NCI-H69 (cell line): ENCODE measurements around the gene SERPINA4.
"Not testable (repeated sequence)": the region's sequence is repeated elsewhere in the genome, so short reads cannot be mapped to it uniquely, and the experiment has no call there.

ENCODE experiments used
- DNase-seq: peaks from one replicate; lab custom pipeline; 2025; lab: John Stamatoyannopoulos, UW

SERPINA4 gene

GRCh38 chr14:94592457-94592856, 31.2 kb downstream of the SERPINA4 start:
- DNase-seq = no peak

GRCh38 chr14:94593376-94593748, 32.1 kb downstream of the SERPINA4 start:
- no peak for DNase-seq

- DNase-seq = no peak
Measured at GRCh38 chr14:94593749-94594431, 32.6 kb downstream of the SERPINA4 start.

GRCh38 chr14:94594441-94594840, 33.2 kb downstream of the SERPINA4 start:
- DNase-seq = no peak

GRCh38 chr14:94595912-94596311, 34.7 kb downstream of the SERPINA4 start:
- no peak for DNase-seq

GRCh38 chr14:94596361-94596760, 35.1 kb downstream of the SERPINA4 start:
- DNase-seq = no peak

- DNase-seq = no peak
Measured at GRCh38 chr14:94597788-94598187, 36.5 kb downstream of the SERPINA4 start.

GRCh38 chr14:94598506-94598815, 37.2 kb downstream of the SERPINA4 start:
- no peak for DNase-seq

- DNase-seq = peak; percentile 43
Measured at GRCh38 chr14:94598816-94599655, 37.8 kb downstream of the SERPINA4 start.

GRCh38 chr14:94599656-94600004, 38.4 kb downstream of the SERPINA4 start:
- no peak for DNase-seq

- DNase-seq = no peak
Measured at GRCh38 chr14:94600148-94600545, 38.9 kb downstream of the SERPINA4 start.

- no peak for DNase-seq
Measured at GRCh38 chr14:94601884-94602391, 40.7 kb downstream of the SERPINA4 start.

- DNase-seq = no peak
Measured at GRCh38 chr14:94602722-94603121, 41.5 kb downstream of the SERPINA4 start.

- DNase-seq = no peak
Measured at GRCh38 chr14:94605361-94605760, 44.1 kb downstream of the SERPINA4 start.

- DNase-seq = not testable (repeated sequence)
Measured at GRCh38 chr14:94608966-94609365, 47.7 kb downstream of the SERPINA4 start.

- no peak for DNase-seq
Measured at GRCh38 chr14:94611179-94611578, 49.9 kb downstream of the SERPINA4 start.

GRCh38 chr14:94612174-94612573, 50.9 kb downstream of the SERPINA4 start, which contains the start of gene SERPINA3:
Gene SERPINA3 (plus strand): TSS chr14:94612391. CDS start chr14:94614442, 2,051 bp downstream.
- DNase-seq = no peak

- DNase-seq = no peak
Measured at GRCh38 chr14:94612580-94613554, 51.6 kb downstream of the SERPINA4 start.

GRCh38 chr14:94613720-94614644, 52.7 kb downstream of the SERPINA4 start:
- no peak for DNase-seq

GRCh38 chr14:94614802-94615201, 53.6 kb downstream of the SERPINA4 start:
- DNase-seq = no peak

- no peak for DNase-seq
Measured at GRCh38 chr14:94615254-94615653, 54.0 kb downstream of the SERPINA4 start.
